HEK293T (cell line): ENCODE measurements around the gene RPS27L.

Source experiments
- CTCF ChIA-PET: fragments of 350-600 bp; formaldehyde crosslinking; extraction: SDS; loops from one replicate; lab custom pipeline; 2021; ENCODE audit warnings: antibody characterized with exemption, inconsistent platforms; lab: Yijun Ruan, JAX
- POLR2A ChIA-PET: fragments of 350-600 bp; formaldehyde crosslinking; extraction: SDS; loops from one replicate; lab custom pipeline; 2020; ENCODE audit warnings: antibody characterized with exemption, inconsistent platforms; lab: Yijun Ruan, JAX
- DNase-seq: peaks from one replicate; pipeline ENCODE4 v3.0.0; 2012; ENCODE audit warnings: mixed read lengths; ENCODE audit errors: extremely low spot score
- ARNT ChIP-seq: fragments of 450-650 bp; IDR thresholded peaks from 2 replicates; pipeline ENCODE4 v1.6.1; 2017; ENCODE audit warnings: mild to moderate bottlenecking
- BHLHE40 ChIP-seq: fragments of 450-650 bp; IDR thresholded peaks from 2 replicates; pipeline ENCODE4 v1.6.1; 2016; ENCODE audit warnings: mild to moderate bottlenecking, moderate library complexity, borderline replicate concordance
- CTBP1 ChIP-seq: fragments of 450-650 bp; IDR thresholded peaks from 2 replicates; pipeline ENCODE4 v1.6.1; 2016; ENCODE audit warnings: borderline replicate concordance
- ELF4 ChIP-seq: fragments of 450-650 bp; IDR thresholded peaks from 2 replicates; pipeline ENCODE4 v1.6.1; 2017; ENCODE audit warnings: antibody characterized with exemption
- FOXA1 ChIP-seq: fragments of 450-650 bp; IDR thresholded peaks from 2 replicates; pipeline ENCODE4 v1.6.1; 2016; ENCODE audit warnings: mild to moderate bottlenecking
- FOXK2 ChIP-seq: fragments of 450-650 bp; IDR thresholded peaks from 2 replicates; pipeline ENCODE4 v1.6.1; 2016; ENCODE audit warnings: mild to moderate bottlenecking
- FOXM1 ChIP-seq: fragments of 450-650 bp; IDR thresholded peaks from 2 replicates; pipeline ENCODE4 v1.6.1; 2017; ENCODE audit warnings: mild to moderate bottlenecking, borderline replicate concordance
- HDGF ChIP-seq: fragments of 450-650 bp; IDR thresholded peaks from 2 replicates; pipeline ENCODE4 v1.6.1; 2017; ENCODE audit warnings: antibody characterized with exemption, borderline replicate concordance
- L3MBTL2 ChIP-seq: fragments of 450-650 bp; conservative IDR thresholded peaks from 2 replicates; pipeline ENCODE4 v1.6.1; 2016; ENCODE audit warnings: mild to moderate bottlenecking
- LEF1 ChIP-seq: fragments of 450-650 bp; IDR thresholded peaks from 2 replicates; pipeline ENCODE4 v1.6.1; 2017; ENCODE audit warnings: mild to moderate bottlenecking, borderline replicate concordance
- NFRKB ChIP-seq: fragments of 450-650 bp; IDR thresholded peaks from 2 replicates; pipeline ENCODE4 v1.6.1; 2016; ENCODE audit warnings: mild to moderate bottlenecking, moderate library complexity
- PKNOX1 ChIP-seq: fragments of 450-650 bp; IDR thresholded peaks from 2 replicates; pipeline ENCODE4 v1.6.1; 2016
- SP1 ChIP-seq: fragments of 450-650 bp; IDR thresholded peaks from 2 replicates; pipeline ENCODE4 v1.6.1; 2017
- SUZ12 ChIP-seq: fragments of 450-650 bp; IDR thresholded peaks from 2 replicates; pipeline ENCODE4 v1.6.1; 2016; ENCODE audit warnings: mild to moderate bottlenecking
- TARDBP ChIP-seq: fragments of 450-650 bp; IDR thresholded peaks from 2 replicates; pipeline ENCODE4 v1.6.1; 2016
- ZNF384 ChIP-seq: fragments of 450-650 bp; IDR thresholded peaks from 2 replicates; pipeline ENCODE4 v1.6.1; 2016

Gene RPS27L

GRCh38 chr15:63194302-63194701, 37.0 kb upstream of the RPS27L start:
- no peak for TF ChIP-seq L3MBTL2
- TF ChIP-seq BHLHE40, result no peak
- no peak for TF ChIP-seq LEF1
- TF ChIP-seq PKNOX1, result no peak
- no peak for TF ChIP-seq FOXM1
- no peak for TF ChIP-seq ARNT
- DNase-seq, result no peak
- CTCF ChIA-PET, result interaction anchor here (1.2 kb wide), 1 partner anchor 17 kb away, joined by 3 read pairs; no protein-coding TSS in a partner anchor
- POLR2A ChIA-PET, result no interaction called here

GRCh38 chr15:63192619-63193206, 35.4 kb upstream of the RPS27L start:
- TF ChIP-seq CTBP1 (no peak), HDGF (no peak), SUZ12 (no peak), LEF1 (no peak), ARNT (no peak), FOXM1 (no peak), SP1 (no peak), ZNF384 (no peak), NFRKB (no peak)
- ChIA-PET CTCF (no interaction called here), POLR2A (no interaction called here)
- DNase-seq, result no peak

GRCh38 chr15:63191895-63192618, 34.8 kb upstream of the RPS27L start:
- CTCF ChIA-PET, result interaction anchor here (0.6 kb wide), 1 partner anchor 27 kb away, joined by 4 read pairs; no protein-coding TSS in a partner anchor
- POLR2A ChIA-PET, result no interaction called here
- no peak for DNase-seq
- TF ChIP-seq PKNOX1, result no peak
- TF ChIP-seq SUZ12, result no peak
- no peak for TF ChIP-seq SP1
- no peak for TF ChIP-seq L3MBTL2
- no peak for TF ChIP-seq CTBP1
- no peak for TF ChIP-seq HDGF
- no peak for TF ChIP-seq TARDBP
- TF ChIP-seq ELF4, result no peak
- no peak for TF ChIP-seq FOXK2
- TF ChIP-seq FOXM1, result no peak
- no peak for TF ChIP-seq LEF1
- TF ChIP-seq ARNT, result no peak
- TF ChIP-seq FOXA1, result no peak
- TF ChIP-seq BHLHE40, result no peak
- TF ChIP-seq NFRKB, result no peak
- TF ChIP-seq ZNF384, result no peak

GRCh38 chr15:63190769-63191649, 33.7 kb upstream of the RPS27L start:
- CTCF ChIA-PET, result interaction anchor here (0.6 kb wide), 1 partner anchor 28 kb away, joined by 4 read pairs; no protein-coding TSS in a partner anchor

GRCh38 chr15:63189941-63190768, 32.9 kb upstream of the RPS27L start:
- ChIA-PET CTCF (no interaction called here), POLR2A (no interaction called here)
- 0 out of 2 replicates have a peak, but pooled peaks have one; percentile 3 for TF ChIP-seq L3MBTL2
- TF ChIP-seq CTBP1, result no peak
- no peak for DNase-seq

More at GRCh38 chr15:63190769-63191649, 33.7 kb upstream of the RPS27L start:
- TF ChIP-seq CTBP1 (no peak), NFRKB (no peak), ELF4 (no peak), ZNF384 (no peak), FOXM1 (no peak), LEF1 (no peak), SUZ12 (no peak), BHLHE40 (no peak), SP1 (no peak), ARNT (no peak), FOXA1 (no peak), HDGF (no peak), FOXK2 (no peak), L3MBTL2 (no peak), TARDBP (no peak)
- POLR2A ChIA-PET, result interaction anchor here (0.7 kb wide), 1 partner anchor 1894 kb away, joined by 3 read pairs; no protein-coding TSS in a partner anchor
- DNase-seq, result no peak
